ENCODE data around the gene SYNJ2. TPM values are rescaled to one million over a fixed set of nuclear protein-coding genes. Genes with fewer than 3 reads are reported as not detected.

The SYNJ2 gene
- total and polyA plus RNA-seq, 2 of the 4 experiments (the other 2 are of a cell fraction): 40.8 to 45.2 TPM

DNA sequence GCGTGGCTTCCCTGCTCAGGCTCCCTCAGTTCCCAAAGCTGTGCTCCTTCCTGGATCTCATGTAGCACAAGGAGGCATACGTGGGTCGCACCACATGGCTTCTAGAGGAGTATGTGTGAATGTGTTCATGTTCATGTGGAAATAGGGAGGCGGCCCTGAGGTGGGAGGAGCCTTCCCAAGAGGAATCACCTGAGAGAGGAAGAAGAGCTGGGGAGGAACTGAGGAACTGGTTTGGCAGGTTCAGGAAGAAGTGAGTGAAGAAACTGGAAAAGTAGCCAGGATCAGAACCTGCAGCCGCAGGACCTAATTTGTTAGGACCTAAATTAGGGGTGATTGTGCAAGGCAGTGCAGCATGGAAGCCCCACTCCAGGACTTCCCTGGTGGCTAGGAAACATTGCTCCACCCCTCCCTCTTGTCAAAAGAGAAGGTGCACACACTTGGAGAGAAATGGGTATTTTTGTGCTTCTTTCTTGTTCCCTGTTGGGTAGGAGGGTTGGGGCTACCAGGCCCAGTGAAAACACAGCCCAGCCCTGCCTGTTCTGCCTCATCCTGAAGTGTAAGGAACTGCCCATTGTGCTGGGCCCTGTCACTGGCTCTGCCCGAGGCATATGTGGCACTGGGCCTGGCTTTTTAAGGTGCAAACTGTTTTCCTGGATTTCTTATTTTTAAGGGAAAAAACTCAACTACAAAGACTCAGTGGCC lies 20.7 kb downstream of the SYNJ2 start:
- H3K4me1 ChIP-seq (ENCODE audit: control insufficient read depth, insufficient read depth, low read length): peaks cover 35% of the 10 kb centered on the region
- peak overlapping the region; percentile 54 for H2BK120ac ChIP-seq (ENCODE audit: low read depth, low read length)
- H3K14ac ChIP-seq (replicated peaks; ENCODE audit: low read depth, low read length): peak overlapping the region; percentile 66; the same call in 1 of the 2 replicates
- H2BK20ac ChIP-seq (ENCODE audit: low read depth, low read length): peak overlapping the region; percentile 42; the same call in 1 of the 2 replicates
- H2BK5ac ChIP-seq (ENCODE audit: low read depth, low read length, poor library complexity, severe bottlenecking): peak overlapping the region; percentile 47
- CTCF ChIA-PET: no interaction called here
- peaks cover 6% of the 10 kb centered on the region for H3K36me3 ChIP-seq (ENCODE audit: control insufficient read depth, insufficient read depth, low read length)
- H3K18ac ChIP-seq (ENCODE audit: low read depth, low read length): peak overlapping the region; percentile 78
- H3K9ac ChIP-seq (ENCODE audit: low read depth, low read length): peak overlapping the region; percentile 60
- 96% methylated on average over 4 of the region's 6 CpGs; no CpG with 5 or more reads in 1 of the 2 experiments for WGBS, 2 experiments (ENCODE audit: extremely low coverage in 2 of 2, insufficient read length in 1 of 2)
- in situ Hi-C loops (cut with MboI; ENCODE audit: low sequenced_read_pairs): no loop called here
- BruUV-seq (replicated peaks): no TSS peak
- H3K27ac ChIP-seq (ENCODE audit: insufficient read depth, low read length): peak overlapping the region; percentile 63
- H3K56ac ChIP-seq (ENCODE audit: extremely low read depth, insufficient read depth, low read length): 0 out of 2 replicates have a peak overlapping the region, but pooled peaks have one; percentile 34
- ATAC-seq (ENCODE audit: low read depth) (peak; percentile 21), DNase-seq (no peak)
- TF ChIP-seq, protein P1, sequence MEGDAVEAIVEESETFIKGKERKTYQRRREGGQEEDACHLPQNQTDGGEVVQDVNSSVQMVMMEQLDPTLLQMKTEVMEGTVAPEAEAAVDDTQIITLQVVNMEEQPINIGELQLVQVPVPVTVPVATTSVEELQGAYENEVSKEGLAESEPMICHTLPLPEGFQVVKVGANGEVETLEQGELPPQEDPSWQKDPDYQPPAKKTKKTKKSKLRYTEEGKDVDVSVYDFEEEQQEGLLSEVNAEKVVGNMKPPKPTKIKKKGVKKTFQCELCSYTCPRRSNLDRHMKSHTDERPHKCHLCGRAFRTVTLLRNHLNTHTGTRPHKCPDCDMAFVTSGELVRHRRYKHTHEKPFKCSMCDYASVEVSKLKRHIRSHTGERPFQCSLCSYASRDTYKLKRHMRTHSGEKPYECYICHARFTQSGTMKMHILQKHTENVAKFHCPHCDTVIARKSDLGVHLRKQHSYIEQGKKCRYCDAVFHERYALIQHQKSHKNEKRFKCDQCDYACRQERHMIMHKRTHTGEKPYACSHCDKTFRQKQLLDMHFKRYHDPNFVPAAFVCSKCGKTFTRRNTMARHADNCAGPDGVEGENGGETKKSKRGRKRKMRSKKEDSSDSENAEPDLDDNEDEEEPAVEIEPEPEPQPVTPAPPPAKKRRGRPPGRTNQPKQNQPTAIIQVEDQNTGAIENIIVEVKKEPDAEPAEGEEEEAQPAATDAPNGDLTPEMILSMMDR (conservative IDR thresholded peaks at IDR 0.05; ENCODE audit: low read depth, low read length): no peak
- no peak for TF ChIP-seq RCOR1 (IDR thresholded peaks at IDR 0.05; ENCODE audit: insufficient replicate concordance, low read length)
- peak; percentile 45; the same call in 1 of the 2 replicates for TF ChIP-seq CEBPB (IDR thresholded peaks at IDR 0.05; ENCODE audit: low read depth, low read length)
- TF ChIP-seq BHLHE40 (IDR thresholded peaks at IDR 0.05; ENCODE audit: low read depth, low read length): no peak
- TF ChIP-seq MAZ (IDR thresholded peaks at IDR 0.05; ENCODE audit: borderline replicate concordance, low read depth, low read length): no peak
- TF ChIP-seq NFE2L2 (IDR thresholded peaks at IDR 0.05; ENCODE audit: low read depth, low read length): no peak
- TF ChIP-seq, protein P2, sequence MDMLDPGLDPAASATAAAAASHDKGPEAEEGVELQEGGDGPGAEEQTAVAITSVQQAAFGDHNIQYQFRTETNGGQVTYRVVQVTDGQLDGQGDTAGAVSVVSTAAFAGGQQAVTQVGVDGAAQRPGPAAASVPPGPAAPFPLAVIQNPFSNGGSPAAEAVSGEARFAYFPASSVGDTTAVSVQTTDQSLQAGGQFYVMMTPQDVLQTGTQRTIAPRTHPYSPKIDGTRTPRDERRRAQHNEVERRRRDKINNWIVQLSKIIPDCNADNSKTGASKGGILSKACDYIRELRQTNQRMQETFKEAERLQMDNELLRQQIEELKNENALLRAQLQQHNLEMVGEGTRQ (IDR thresholded peaks at IDR 0.05; ENCODE audit: low read depth, low read length): no peak
- TF ChIP-seq POLR2A (IDR thresholded peaks at IDR 0.05; ENCODE audit: low read depth, low read length): no peak
- TF ChIP-seq FOS (IDR thresholded peaks at IDR 0.05; ENCODE audit: low read depth, low read length): no peak
- peak overlapping the region; percentile 76 for H3K4ac ChIP-seq (ENCODE audit: low read depth, low read length)
- peak overlapping the region; percentile 71 for H4K91ac ChIP-seq (ENCODE audit: insufficient read depth, low read depth, low read length)
- peak overlapping the region; percentile 21 for H2AFZ ChIP-seq (replicated peaks; ENCODE audit: low read length, poor library complexity)
- peaks cover 33 to 89% of the 10 kb centered on the region in 2 experiments for H3K79me1 ChIP-seq (ENCODE audit: low read depth in 1 of 2, low read length in 2 of 2)
- peak overlapping the region; percentile 17; the same call in 2 of the 3 replicates for H2BK15ac ChIP-seq (ENCODE audit: low read depth, low read length)
- H4K20me1 ChIP-seq (ENCODE audit: insufficient read depth, low read length): peaks cover 46% of the 10 kb centered on the region
- H3K4me2 ChIP-seq (ENCODE audit: low read depth, low read length): peak overlapping the region; percentile 50; the same call in 1 of the 2 replicates
- no peaks in the 10 kb centered on the region for H3K27me3 ChIP-seq (ENCODE audit: control insufficient read depth, insufficient read depth, low read length)
- peak overlapping the region; percentile 77 for H3K23ac ChIP-seq (ENCODE audit: low read depth, low read length)
- peak overlapping the region; percentile 56 for H2AK5ac ChIP-seq (ENCODE audit: low read depth, low read length)
- H3K4me3 ChIP-seq (ENCODE audit: insufficient read depth, low read depth, low read length): no peak overlapping the region
- POLR2A ChIA-PET (ENCODE audit: unreplicated experiment): no interaction called here
- peaks cover 54% of the 10 kb centered on the region for H3K9me1 ChIP-seq (ENCODE audit: insufficient read depth, low read length)
- no peaks in the 10 kb centered on the region for H3K9me3 ChIP-seq (ENCODE audit: control insufficient read depth, insufficient read depth, low read length)
- peak overlapping the region; percentile 44 to 60; a peak in 2 of 4 replicates for H4K8ac ChIP-seq (ENCODE audit: low read depth in 2 of 2, low read length in 2 of 2)
- peak overlapping the region; percentile 66 for H4K5ac ChIP-seq (ENCODE audit: low read depth, low read length)
- intact Hi-C loops (cut with micrococcal nuclease): no loop called here
- peak overlapping the region; percentile 0 for H2AK9ac ChIP-seq (replicated peaks; ENCODE audit: low read depth, low read length, poor library complexity)
- dilution Hi-C loops (cut with HindIII; ENCODE audit: low sequenced_read_pairs, unreplicated experiment): no loop called here
